ENCODE data around the gene PLEKHA7. TPM values are rescaled to one million over a fixed set of nuclear protein-coding genes. Genes with fewer than 3 reads are reported as not detected.
"Not testable (repeated sequence)": the region's sequence is repeated elsewhere in the genome, so short reads cannot be mapped to it uniquely, and the experiment has no call there.

PLEKHA7 gene
- total RNA-seq, 2 experiments from 2014 or later: 6.4 to 8.4 TPM

DNA sequence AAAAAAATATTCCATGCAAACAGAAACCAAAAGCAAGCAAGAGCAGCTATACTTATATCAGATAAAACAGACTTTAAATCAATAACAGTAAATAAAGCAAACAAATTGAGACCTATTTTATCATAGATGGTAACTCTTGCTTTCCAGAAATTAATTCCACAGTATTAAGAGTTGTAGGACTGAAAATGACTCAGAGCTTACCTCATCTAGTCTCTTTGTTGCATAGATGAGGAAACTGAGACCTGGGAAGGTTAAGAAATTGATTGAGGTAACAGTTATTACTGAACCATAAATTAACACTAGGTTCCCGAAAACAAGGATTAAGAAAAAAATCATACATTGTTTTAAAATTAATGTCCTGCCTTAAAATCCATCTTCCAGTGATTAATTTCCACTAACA is 123.8 kb downstream of the PLEKHA7 start:
- no peak overlapping the region for H3K4me3 Mint-ChIP-seq
- H3K27ac Mint-ChIP-seq: no peak overlapping the region
- DNase-seq (no peak), ATAC-seq (no peak)
- ChIA-PET POLR2A (no interaction called here), CTCF (interaction anchor here (1.2 to 2.0 kb wide), 2 partner anchors 12 to 32 kb away, joined by 3 to 9 read pairs; no protein-coding TSS in a partner anchor)
- H3K36me3 Mint-ChIP-seq (ENCODE audit: low read depth): peaks cover 9% of the 10 kb centered on the region
- no peaks in the 10 kb centered on the region for H3K27me3 Mint-ChIP-seq
- H3K9me3 Mint-ChIP-seq (ENCODE audit: low read depth): peaks cover 19% of the 10 kb centered on the region
- intact Hi-C loops (cut with DNase I, micrococcal nuclease): no loop called here
- H3K4me1 Mint-ChIP-seq: peaks cover 8% of the 10 kb centered on the region

DNA sequence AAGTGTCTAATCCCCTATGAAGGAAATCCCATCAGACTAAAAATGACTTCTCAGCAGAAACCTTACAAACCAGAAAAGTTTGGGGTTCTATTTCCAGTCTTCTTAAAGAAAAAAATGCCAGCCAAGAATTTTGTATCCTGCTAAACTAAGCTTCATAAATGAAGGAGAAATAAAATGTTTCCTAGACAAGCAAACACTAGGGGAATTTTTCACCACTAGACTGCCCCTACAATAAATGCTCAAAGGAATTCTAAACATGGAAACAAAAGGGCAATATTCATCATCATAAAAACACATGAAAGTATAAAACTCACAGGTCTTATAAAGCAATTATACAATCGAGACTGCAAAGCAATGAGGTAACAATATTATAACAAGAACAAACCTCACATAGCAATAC is 124.3 kb downstream of the PLEKHA7 start:
- intact Hi-C loops (cut with DNase I, micrococcal nuclease): no loop called here
- Mint-ChIP-seq H3K4me3 (no peak overlapping the region), H3K9me3 (ENCODE audit: low read depth) (peaks cover 19% of the 10 kb centered on the region), H3K36me3 (ENCODE audit: low read depth) (peaks cover 9% of the 10 kb centered on the region), H3K27ac (no peak overlapping the region), H3K4me1 (peaks cover 8% of the 10 kb centered on the region), H3K27me3 (no peaks in the 10 kb centered on the region)
- ChIA-PET POLR2A (no interaction called here), CTCF (interaction anchor here (1.2 to 2.0 kb wide), 2 partner anchors 13 to 33 kb away, joined by 3 to 9 read pairs; no protein-coding TSS in a partner anchor)
- ATAC-seq: no peak
- DNase-seq: no peak

DNA sequence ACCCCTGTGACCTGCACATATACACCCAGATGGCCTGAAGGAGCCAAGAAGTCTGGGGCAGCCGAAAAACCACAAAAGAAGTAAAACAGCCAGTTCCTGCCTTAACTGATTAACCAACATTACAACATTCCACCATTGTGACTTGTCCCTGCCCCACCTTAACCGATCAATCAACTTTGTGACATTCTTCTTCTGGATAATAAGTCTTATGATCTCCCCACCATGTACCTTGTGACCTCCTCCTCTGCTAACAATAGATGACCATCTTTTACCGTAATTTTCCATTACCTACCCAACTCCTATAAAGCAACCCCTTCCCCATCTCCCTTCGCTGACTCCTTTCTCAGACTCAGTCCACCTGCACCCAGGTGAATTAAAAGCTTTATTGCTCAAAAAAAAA is 125.2 kb downstream of the PLEKHA7 start:
- H3K9me3 Mint-ChIP-seq (ENCODE audit: low read depth): peaks cover 19% of the 10 kb centered on the region
- H3K27me3 Mint-ChIP-seq; intact Hi-C loops (cut with DNase I, micrococcal nuclease); DNase-seq; ATAC-seq; POLR2A ChIA-PET; H3K4me1 Mint-ChIP-seq; H3K27ac Mint-ChIP-seq; H3K4me3 Mint-ChIP-seq; H3K36me3 Mint-ChIP-seq (ENCODE audit: low read depth): not testable (repeated sequence)
- CTCF ChIA-PET: interaction anchor here (2.0 kb wide), 1 partner anchor 13 kb away, joined by 9 read pairs; no protein-coding TSS in a partner anchor

DNA sequence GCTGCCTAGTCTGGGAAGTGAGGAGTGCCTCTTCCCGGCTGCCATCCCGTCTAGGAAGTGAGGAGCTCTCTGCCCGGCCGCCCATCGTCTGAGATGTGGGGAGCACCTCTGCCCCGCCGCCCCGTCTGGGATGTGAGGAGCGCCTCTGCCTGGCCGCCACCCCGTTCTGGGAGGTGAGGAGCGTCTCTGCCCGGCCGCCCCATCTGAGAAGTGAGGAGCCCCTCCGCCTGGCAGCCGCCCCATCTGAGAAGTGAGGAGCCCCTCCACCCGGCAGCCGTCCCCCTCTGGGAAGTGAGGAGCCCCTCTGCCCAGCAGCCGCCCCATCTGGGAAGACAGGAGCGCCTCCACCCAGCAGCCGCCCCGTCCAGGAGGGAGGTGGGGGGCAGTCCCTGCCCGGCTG is 126.3 kb downstream of the PLEKHA7 start:
- H3K4me1 Mint-ChIP-seq; H3K27me3 Mint-ChIP-seq; H3K4me3 Mint-ChIP-seq; intact Hi-C loops (cut with DNase I, micrococcal nuclease); H3K27ac Mint-ChIP-seq; POLR2A ChIA-PET; DNase-seq; ATAC-seq; H3K36me3 Mint-ChIP-seq (ENCODE audit: low read depth); CTCF ChIA-PET: not testable (repeated sequence)
- peaks cover 19% of the 10 kb centered on the region for H3K9me3 Mint-ChIP-seq (ENCODE audit: low read depth)

DNA sequence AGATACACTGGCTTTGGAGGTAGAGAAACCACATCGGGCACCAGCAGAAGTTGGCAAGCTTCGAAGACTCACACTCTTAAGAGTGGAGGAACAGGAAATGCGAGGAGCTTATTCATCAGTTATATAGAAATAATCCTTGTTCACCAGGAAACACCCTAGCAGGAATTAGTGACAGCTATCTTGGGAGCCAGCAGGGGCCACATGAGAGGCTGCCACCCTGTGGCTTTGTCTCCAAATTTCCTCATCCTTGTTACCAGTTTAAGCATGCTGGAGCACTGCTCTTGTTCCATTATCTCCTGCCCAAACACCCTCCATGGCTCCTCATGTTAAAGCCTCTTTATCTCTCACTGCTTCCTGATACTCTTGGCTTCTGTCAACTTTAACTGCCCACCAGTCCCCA is 131.0 kb downstream of the PLEKHA7 start:
- peaks cover 2% of the 10 kb centered on the region for H3K27me3 Mint-ChIP-seq
- no peak for DNase-seq
- H3K9me3 Mint-ChIP-seq (ENCODE audit: low read depth): no peaks in the 10 kb centered on the region
- H3K36me3 Mint-ChIP-seq (ENCODE audit: low read depth): peaks cover under 1% of the 10 kb centered on the region
- H3K4me3 Mint-ChIP-seq: no peak overlapping the region
- no peak overlapping the region for H3K27ac Mint-ChIP-seq
- CTCF ChIA-PET: interaction anchor here (1.2 kb wide), 1 partner anchor 63 kb away, joined by 3 read pairs; no protein-coding TSS in a partner anchor
- intact Hi-C loops (cut with DNase I, micrococcal nuclease): loop anchor here in 1 of 2 experiments (1.0 kb wide), 1 partner anchor 63 kb away; no protein-coding TSS in a partner anchor
- ATAC-seq: no peak
- H3K4me1 Mint-ChIP-seq: peaks cover 4% of the 10 kb centered on the region
- POLR2A ChIA-PET: no interaction called here

DNA sequence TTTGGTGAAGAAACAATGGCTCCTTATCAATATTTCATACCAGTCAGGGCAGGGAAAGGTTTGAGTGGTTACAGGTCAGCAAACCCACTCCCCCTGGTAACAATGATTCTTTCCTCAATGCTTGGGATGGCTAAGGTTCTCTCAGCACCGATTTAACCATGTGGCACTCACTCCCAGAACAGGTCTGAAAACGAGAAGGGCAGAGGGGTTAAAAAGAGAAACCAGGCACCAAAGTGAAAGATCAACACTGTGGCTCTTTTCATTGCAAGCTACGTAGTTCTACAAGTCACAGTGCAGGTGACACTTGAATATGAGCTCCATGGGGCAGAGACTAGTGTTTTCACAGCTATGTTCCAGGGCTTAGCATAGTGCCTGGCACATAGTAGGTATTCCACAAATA is 132.4 kb downstream of the PLEKHA7 start:
- ATAC-seq (no peak), DNase-seq (no peak)
- Mint-ChIP-seq H3K4me3 (no peak overlapping the region), H3K36me3 (ENCODE audit: low read depth) (no peaks in the 10 kb centered on the region), H3K27me3 (peaks cover 2% of the 10 kb centered on the region), H3K4me1 (peaks cover 4% of the 10 kb centered on the region), H3K27ac (no peak overlapping the region), H3K9me3 (ENCODE audit: low read depth) (no peaks in the 10 kb centered on the region)
- POLR2A ChIA-PET: no interaction called here
- CTCF ChIA-PET: interaction anchor here (1.0 kb wide), 1 partner anchor 11 kb away, joined by 3 read pairs; no protein-coding TSS in a partner anchor
- intact Hi-C loops (cut with DNase I, micrococcal nuclease): no loop called here

DNA sequence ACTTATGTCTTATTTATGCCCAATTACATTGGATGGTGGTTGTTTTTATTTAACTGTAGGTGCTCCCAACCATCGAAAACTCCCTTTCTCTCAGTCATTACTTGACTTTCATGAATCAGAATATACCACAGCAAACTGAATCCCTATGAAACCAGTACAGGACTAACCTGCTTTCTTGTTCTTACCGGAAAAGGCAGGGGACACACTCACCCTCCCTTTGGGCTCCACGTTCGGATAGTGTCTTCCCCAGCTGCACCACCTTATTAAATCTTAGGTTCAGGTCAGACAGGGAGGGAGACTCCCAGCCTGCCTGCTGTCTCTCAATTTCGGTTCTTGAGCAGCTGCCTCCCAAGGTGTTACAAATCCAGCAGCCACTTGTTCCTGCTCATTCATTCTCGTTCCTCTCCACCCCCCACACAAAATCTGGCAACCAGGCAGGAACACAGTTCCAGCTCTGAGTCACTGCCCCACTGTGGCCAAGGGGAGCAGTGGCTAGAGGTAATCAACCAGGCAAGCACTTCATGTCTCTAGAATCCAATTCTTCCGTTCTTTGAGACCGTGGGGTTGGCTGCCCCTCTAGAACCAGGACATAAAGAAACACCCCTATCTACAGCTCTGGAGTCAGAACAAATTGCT is 133.0 kb downstream of the PLEKHA7 start:
- no peaks in the 10 kb centered on the region for H3K9me3 Mint-ChIP-seq (ENCODE audit: low read depth)
- CTCF ChIA-PET: interaction anchor here (1.0 to 1.4 kb wide), 2 partner anchors 11 to 61 kb away, joined by 3 to 4 read pairs; no protein-coding TSS in a partner anchor

DNA sequence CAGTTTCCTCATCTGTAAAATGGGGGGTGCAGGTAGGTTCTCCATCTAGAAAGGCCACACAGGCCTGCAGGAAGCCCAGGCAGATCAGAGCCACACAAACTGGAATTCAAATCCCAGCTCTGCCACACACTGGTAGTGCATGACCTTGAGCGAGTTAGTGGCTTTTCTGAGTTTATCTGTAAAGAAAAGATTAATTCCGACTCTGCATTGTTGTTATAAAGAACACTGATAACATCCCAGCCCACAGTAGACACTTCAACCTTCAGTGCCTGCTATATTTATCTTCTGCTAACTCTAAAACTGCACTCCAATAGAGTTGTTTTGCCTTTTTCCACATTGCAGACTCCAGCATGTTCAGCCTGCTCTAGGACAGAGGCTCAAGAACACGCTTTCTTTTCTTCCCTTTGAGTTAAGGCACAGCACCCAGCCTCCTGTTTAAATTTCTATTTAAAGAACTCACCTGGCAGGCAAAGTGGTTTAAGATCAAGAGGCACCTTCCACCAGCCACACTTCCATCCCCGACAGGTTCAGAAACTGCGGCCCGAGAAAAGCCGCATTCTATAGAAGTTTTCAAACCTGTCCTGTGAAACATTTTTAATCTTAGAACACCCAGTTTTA is 133.9 kb downstream of the PLEKHA7 start:
- DNase-seq (no peak), ATAC-seq (no peak)
- no peak overlapping the region for H3K27ac Mint-ChIP-seq
- H3K36me3 Mint-ChIP-seq (ENCODE audit: low read depth): no peaks in the 10 kb centered on the region
- intact Hi-C loops (cut with DNase I, micrococcal nuclease): no loop called here
- H3K4me3 Mint-ChIP-seq: no peak overlapping the region
- peaks cover 4% of the 10 kb centered on the region for H3K4me1 Mint-ChIP-seq
- ChIA-PET POLR2A (no interaction called here), CTCF (interaction anchor here (0.6 to 1.4 kb wide), 2 partner anchors 60 to 96 kb away, joined by 4 read pairs; no protein-coding TSS in a partner anchor)
- no peaks in the 10 kb centered on the region for H3K9me3 Mint-ChIP-seq (ENCODE audit: low read depth)
- H3K27me3 Mint-ChIP-seq: peaks cover 2% of the 10 kb centered on the region

More for the DNA sequence above, 133.0 kb downstream of the PLEKHA7 start:
- POLR2A ChIA-PET: no interaction called here
- peak; percentile 19 for ATAC-seq
- peaks cover 4% of the 10 kb centered on the region for H3K4me1 Mint-ChIP-seq
- intact Hi-C loops (cut with DNase I, micrococcal nuclease): no loop called here
- no peak for DNase-seq
- H3K4me3 Mint-ChIP-seq: no peak overlapping the region
- H3K27ac Mint-ChIP-seq: no peak overlapping the region
- H3K36me3 Mint-ChIP-seq (ENCODE audit: low read depth): no peaks in the 10 kb centered on the region
- peaks cover 2% of the 10 kb centered on the region for H3K27me3 Mint-ChIP-seq

DNA sequence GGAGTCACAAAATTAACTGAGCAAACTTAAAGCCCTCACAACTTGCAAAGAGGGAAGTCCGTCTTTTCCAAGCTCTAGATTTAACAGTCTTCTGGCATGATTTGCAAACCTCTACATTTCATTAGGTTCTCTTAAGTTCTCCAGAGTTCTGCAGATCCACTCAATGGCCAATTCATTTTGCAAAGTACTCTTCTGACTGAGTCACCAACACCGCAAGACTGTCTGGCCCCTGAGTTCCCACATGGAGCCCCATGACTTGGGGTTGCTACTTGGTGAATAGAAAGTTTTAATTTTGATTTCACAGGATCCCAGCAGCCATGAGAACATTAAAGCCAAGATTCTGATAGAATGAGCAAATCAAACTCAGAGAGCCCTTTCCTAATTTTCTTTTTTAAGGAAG is 134.5 kb downstream of the PLEKHA7 start:
- intact Hi-C loops (cut with DNase I, micrococcal nuclease): no loop called here
- no peaks in the 10 kb centered on the region for H3K9me3 Mint-ChIP-seq (ENCODE audit: low read depth)
- no peak overlapping the region for H3K27ac Mint-ChIP-seq
- no peak overlapping the region for H3K4me3 Mint-ChIP-seq
- POLR2A ChIA-PET: no interaction called here
- CTCF ChIA-PET: interaction anchor here (0.6 to 1.4 kb wide), 2 partner anchors 59 to 96 kb away, joined by 4 read pairs; no protein-coding TSS in a partner anchor
- DNase-seq (no peak), ATAC-seq (no peak)
- peaks cover 2% of the 10 kb centered on the region for H3K27me3 Mint-ChIP-seq
- peaks cover 4% of the 10 kb centered on the region for H3K4me1 Mint-ChIP-seq
- H3K36me3 Mint-ChIP-seq (ENCODE audit: low read depth): no peaks in the 10 kb centered on the region

DNA sequence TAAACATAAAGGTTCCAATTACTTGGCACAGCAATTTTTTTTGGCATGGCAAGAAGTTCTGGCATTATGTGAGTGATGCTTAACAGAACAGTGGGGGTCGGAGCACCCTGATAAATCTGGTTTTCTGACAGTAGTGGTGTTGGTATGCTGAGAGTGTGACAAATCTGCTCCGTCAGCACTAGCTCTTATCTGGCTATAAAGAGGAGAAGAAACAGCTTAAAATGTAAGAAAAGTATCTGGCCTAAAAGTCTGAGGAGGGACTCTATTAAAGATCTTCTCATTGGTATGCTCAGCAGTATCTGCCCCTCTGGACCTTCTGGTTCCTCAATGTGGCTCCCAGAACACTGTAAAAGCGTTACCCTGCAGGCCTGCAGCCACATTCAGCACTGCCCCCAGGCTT is 137.4 kb downstream of the PLEKHA7 start:
- intact Hi-C loops (cut with DNase I, micrococcal nuclease): no loop called here
- DNase-seq (no peak), ATAC-seq (no peak)
- Mint-ChIP-seq H3K27ac (no peak overlapping the region), H3K4me3 (no peak overlapping the region), H3K36me3 (ENCODE audit: low read depth) (no peaks in the 10 kb centered on the region), H3K27me3 (peaks cover 1% of the 10 kb centered on the region), H3K9me3 (ENCODE audit: low read depth) (no peaks in the 10 kb centered on the region), H3K4me1 (peaks cover 4% of the 10 kb centered on the region)
- ChIA-PET CTCF (no interaction called here), POLR2A (no interaction called here)

DNA sequence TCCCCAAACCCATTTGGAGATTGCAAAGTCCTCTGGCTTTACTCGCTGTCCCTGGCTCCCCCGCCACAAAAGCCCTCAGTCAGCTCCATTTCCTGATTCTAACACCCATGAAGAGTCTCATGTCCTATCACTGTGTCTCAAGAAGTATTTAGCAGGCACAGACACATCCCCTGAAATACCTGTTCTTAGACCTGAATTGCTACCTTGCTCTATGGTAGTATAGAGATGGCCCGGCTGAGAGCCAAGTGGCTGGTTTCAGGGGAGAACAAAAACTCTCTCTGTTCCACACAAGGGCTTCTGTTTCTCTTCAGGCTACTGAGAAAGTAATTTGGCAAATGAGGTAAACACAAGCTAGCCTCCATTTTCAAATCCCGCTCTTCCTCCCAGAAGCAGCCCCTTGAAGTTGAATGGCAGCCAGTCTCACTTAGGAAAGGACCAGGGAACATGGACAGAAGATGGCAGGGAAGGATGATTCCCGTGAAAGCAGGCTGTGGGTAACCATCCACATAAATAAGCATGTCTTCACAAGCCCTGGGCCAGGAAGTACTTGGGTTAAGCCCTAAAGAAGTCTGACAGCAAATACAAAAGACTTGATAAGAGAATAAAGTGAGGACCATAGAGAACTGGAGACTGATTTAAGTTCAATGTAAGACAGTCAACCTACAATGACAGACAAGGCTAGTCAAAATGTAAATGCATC is 138.0 kb downstream of the PLEKHA7 start:
- ChIA-PET CTCF (interaction anchor here (0.9 to 1.0 kb wide), 2 partner anchors 24 to 46 kb away, joined by 3 to 4 read pairs; no protein-coding TSS in a partner anchor), POLR2A (no interaction called here)
- no peak for ATAC-seq
- no peaks in the 10 kb centered on the region for H3K27me3 Mint-ChIP-seq
- H3K4me1 Mint-ChIP-seq: peaks cover 4% of the 10 kb centered on the region
- no peak overlapping the region for H3K27ac Mint-ChIP-seq
- H3K9me3 Mint-ChIP-seq (ENCODE audit: low read depth): no peaks in the 10 kb centered on the region
- no peaks in the 10 kb centered on the region for H3K36me3 Mint-ChIP-seq (ENCODE audit: low read depth)
- intact Hi-C loops (cut with DNase I, micrococcal nuclease): no loop called here
- no peak overlapping the region for H3K4me3 Mint-ChIP-seq
- DNase-seq: no peak

All from activated CD4-positive, alpha-beta T cell treated with anti-CD3 and anti-CD28 coated beads for 36 hours (primary cell).